Activated T-helper 1 cell treated with anti-CD3 and anti-CD28 coated beads, Interleukin-2, amount 50 U/mL, for 16 hours (primary cell): ENCODE results near the gene FBRSL1.
"Not testable (repeated sequence)": the region's sequence is repeated elsewhere in the genome, so short reads cannot be mapped to it uniquely, and the experiment has no call there.

ENCODE experiments used
- DNase-seq, 2 donors: peaks; one replicate each; pipeline ENCODE4 v3.0.0-alpha.2; 2020; ENCODE audit warnings: low read depth in 1 of 2, low spot score in 1 of 2

The FBRSL1 gene

DNA sequence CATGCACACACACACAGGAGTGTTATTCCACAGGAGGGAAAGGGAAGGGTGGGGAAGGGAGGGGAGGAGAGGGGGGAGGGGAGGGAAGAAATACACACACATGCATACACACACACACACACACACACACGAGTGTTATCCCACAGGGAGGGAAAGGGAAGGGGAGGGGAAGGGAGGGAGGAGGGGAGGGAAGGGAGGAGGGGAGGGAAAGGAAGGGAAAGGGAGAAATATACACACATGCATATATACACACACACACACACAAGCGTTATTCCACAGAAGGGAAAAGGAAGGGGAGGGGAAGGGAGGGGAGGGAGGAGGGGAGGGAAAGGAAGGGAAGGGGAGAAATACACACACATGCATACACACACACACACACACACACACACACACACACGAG, 19.6 kb upstream of the FBRSL1 start:
- DNase-seq = no peak

DNA sequence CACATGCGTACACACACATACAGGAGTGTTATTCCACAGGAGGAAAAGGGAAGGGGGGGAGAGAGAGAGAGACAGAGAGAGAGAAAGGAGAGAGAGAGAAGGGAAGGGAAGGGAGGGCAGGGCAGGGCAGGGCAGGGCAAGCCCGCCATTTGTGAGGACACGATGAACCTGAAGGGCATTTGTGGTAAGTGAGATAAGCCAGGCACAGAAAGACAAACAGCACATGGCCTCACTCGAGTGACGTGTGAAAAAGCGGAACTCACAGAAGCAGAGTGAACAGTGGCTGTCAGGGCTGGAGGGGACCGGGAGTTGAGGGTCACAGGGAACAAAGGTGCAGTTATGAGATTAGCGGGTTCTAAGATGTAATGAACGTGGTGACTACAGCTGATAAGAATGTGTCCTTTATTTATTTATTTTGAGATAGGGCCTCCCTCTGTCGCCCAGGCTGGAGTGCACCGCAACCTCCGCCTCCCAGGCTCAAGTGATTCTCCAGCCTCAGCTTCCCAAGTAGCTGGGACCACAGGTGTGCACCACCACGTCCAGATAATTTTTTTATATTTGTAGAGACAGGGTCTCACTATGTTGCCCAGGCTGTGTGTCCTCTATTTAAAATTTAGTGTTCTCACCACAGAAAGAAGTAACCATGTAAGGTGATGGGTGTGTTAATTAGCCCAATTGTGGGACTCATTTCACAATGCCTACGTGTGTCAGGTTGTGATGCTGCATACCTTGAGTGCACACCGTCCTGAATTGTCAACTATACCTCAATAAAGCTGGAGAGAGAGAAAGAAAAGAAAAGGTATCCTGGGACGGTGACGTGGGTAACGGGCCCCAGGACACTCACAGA, 18.7 kb upstream of the FBRSL1 start:
- DNase-seq = no peak

- DNase-seq = no peak
Observed at GRCh38 chr12:132471858-132472255, 18.1 kb upstream of the FBRSL1 start.

GRCh38 chr12:132472386-132472785, 17.6 kb upstream of the FBRSL1 start:
- DNase-seq = no peak

DNA sequence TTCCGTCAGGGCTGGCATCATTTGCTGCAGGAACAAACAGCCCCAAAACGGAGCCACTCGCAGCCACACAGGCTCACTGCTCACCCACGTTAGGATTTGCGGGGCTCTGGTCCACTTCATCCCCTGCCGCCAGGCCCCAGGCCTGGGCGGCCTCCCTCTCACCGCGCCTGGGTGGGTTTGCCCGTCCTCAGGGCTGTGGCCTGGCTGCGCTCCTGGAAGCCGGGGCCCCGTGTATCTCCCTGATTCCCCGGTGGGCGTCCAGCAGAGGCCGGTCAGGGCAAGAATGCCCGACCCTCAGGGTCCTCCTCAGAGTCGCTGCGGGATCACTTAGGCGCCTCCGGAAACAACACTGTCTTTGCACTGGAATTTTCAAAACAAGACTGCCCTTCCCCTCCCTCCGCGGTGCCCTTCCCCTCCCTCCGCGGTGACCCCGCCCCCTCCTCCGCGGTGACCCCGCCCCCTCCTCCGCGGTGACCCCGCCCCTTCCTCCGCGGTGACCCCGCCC, 15.7 kb upstream of the FBRSL1 start:
- no peak for DNase-seq

DNA sequence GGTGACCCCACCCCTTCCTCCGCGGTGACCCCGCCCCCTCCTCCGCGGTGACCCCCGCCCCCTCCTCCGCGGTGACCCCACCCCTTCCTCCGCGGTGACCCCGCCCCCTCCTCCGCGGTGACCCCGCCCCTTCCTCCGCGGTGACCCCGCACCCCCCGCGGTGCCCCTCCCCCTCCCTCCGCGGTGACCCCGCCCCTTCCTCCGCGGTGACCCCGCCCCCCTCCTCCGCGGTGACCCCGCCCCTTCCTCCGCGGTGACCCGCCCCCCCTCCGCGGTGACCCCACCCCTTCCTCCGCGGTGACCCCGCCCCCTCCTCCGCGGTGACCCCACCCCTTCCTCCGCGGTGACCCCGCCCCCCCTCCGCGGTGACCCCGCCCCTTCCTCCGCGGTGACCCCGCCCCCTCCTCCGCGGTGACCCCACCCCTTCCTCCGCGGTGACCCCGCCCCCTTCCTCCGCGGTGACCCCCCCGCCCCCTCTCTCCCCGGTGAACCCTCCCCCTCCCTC, 15.1 kb upstream of the FBRSL1 start:
- not testable (repeated sequence) for DNase-seq

DNA sequence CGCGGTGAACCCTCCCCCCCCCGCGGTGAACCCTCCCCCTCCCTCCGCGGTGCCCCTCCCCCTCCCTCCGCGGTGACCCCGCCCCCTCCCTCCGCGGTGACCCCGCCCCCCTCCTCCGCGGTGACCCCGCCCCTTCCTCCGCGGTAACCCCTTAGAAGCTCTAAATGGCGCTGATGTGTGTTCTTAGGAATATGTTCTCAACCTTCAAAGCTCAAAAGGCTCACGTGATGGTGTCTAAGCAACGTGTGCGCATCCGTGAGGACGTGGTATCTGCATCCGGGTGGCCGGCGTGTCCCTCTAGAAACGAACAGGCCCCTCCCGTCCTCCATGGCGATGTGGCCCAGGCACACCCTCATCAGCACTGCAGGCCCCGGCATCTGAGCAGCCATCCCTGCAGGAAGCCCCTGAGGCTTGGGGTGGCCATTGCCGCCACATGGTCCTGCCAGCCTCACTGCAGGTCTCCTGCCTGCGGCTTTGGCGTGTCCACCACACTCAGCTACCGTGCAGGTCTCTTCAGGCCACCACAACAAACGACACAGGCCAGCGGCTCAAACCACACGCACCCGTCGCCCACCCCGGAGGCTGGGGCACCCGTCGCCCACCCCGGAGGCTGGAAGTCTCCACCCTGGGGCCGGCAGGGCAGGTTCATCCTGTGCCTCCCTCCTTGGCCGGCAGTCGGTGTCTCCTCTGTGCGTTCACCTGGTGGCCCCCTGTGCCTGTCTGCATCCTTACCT, 14.5 kb upstream of the FBRSL1 start:
- DNase-seq = no peak

DNA sequence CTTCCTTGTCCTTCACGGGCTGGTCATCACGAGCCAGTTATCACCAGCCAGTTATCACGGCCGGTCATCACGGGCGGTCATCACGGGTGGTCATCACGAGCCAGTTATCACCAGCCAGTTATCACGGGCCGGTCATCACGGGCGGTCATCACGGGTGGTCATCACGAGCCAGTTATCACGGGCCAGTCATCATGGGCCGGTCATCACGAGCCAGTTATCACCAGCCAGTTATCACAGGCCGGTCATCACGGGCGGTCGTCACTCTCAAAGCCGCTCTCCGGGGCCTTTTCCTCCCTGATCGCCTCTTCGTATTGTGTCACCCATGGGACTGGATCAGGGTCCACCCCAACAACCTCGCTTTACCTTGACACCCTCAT, 13.9 kb upstream of the FBRSL1 start:
- no peak for DNase-seq

- DNase-seq = no peak
Observed at GRCh38 chr12:132476421-132476820, 13.5 kb upstream of the FBRSL1 start.

- DNase-seq = no peak
Observed at GRCh38 chr12:132477017-132477702, 12.8 kb upstream of the FBRSL1 start.

DNA sequence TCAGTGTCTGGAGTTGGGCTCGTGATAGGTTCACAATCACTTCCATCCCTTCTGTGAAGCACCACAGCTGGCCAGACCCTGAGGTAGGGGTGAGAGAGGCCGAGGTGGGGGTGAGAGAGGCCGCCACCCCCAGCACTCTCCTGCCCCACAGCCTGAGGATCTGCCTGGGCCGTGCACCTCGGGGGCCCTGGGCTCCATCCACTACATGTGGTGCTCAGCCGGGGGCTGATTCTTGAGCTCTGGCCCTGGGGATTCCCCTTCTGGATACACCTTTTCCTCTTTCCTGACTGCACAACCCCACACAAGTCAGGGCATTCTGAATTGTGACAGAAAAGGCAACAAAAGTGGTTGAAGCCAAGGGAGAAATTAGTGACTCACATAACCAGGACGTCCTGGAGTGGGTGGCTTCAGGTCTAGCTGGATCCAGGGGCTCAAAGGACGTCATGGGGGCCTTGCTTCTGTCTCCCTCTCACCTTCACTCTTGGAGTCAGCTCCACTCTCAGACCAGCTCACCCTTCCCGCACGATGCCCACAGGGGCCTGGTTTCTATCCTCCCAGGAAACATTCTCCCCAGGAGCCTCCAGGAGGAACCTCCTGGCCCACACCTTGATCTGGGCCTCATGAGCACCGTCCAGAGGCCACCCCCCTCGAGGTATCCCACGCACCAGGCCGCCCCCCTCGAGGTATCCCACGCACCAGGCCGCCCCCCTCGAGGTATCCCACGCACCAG, 12.1 kb upstream of the FBRSL1 start:
- DNase-seq = no peak

DNA sequence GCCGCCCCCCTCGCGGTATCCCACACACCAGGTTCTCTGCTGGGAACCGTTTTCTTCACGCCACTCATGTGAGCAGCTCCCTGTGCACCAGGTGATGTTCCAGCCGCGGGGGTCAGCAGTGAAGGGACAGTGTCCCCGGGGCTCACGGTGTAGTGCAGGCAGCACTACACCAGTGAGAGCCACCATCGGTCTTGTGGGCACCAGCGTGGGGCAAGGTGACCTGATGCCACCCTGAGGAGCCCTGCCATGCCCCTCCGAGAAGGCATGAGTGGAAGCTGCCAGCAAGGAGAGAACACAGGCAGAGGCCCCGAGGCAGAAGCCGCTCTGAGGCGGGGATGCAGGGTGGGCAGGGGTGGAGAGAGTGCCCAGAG, 11.5 kb upstream of the FBRSL1 start:
- no peak for DNase-seq

DNA sequence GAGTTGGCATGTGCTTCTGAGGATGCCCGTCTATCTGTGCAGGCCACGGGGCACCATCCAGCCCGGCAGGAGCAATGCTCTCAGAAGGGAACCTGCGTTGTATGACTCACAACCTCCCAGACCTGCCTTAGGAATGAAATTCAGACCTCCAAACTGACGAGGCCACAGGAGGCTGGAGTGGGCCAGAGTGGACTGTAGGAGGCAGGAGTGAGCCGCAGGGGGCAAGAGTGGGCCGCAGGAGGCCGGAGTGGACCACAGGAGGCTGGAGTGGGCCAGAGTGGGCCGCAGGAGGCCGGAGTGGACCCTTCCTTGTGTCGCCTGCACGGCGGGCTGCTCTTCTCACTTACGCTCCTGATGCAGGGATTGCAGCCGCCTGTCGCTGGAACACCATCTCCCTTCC, 11.1 kb upstream of the FBRSL1 start:
- DNase-seq = no peak

DNA sequence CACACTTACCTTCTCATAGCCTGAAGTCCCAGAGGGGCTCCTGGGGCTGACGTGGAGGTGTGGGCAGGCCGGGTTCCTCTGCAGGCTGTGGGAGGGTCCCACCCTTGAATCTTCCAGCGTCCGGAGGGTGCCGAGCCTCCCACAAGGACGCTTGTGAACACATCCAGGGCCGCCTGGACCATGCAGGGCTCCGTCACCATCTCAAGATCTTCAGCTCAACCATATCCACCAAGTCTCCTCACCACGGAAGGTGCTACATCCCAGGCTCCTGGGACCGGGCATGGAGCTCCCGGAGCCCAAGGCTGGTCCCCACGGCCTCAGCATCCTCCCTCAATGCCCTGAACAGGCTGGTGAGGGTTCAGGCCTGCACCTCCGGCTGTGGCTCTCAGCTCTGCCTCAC, 10.7 kb upstream of the FBRSL1 start:
- DNase-seq = no peak

DNA sequence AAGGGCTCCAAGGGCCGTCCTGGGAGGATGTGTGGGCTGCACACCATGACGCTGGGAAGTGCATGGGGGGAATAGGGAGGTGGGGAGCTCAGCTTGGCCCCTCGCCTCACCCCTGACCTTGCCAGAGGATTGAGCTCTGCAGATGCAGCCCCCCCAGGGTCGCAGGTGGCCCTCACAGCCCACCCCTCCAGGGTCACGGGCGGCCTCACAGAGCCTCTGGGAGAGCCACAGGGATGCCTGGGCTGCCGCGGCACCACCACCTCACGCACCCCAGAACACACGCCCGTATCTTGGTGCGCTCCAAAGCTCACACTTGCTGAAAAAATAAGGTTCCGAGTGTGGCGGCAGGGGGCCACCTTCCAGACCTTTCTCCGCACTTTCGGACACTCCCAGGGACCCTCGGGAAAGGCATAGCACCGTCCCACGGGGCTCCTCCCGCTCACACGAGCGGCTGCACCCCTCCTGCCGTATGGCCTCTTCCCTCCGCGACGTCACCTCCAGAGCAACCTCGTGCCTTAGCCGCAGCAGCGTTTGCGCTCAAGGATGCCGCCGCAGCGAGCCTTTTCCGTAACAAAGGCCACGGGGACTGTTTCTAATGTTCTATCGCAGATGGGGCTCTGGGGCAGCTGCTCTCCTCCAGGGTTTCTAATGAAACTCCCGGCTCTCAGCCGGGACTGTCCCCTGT, 9.9 kb upstream of the FBRSL1 start:
- no peak for DNase-seq

DNA sequence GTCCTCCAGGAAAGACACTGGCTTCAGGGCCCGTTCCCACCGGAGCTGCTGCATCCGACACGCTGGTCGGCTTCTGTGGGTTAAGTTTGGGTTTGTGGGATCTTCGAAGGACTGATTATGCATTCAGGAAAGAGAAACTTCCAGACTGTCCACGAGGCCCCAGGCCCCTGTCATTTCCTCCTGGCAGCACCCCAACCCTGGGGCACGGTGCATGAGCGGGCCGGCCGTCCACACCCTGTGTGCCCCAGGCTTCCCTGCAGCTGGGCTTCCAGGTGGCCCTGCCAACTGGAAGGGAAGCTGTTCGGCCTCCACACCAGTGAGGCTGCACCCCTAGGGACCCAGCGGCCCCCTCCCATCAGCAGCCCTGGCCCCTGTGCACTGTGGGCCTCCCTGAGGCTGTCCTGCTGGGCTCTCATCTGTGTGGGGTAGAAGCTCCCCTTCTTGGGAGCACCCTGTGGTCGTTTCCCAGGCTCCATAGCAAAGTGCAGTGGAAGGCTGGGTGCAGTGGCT, 9.3 kb upstream of the FBRSL1 start:
- no peak for DNase-seq

DNA sequence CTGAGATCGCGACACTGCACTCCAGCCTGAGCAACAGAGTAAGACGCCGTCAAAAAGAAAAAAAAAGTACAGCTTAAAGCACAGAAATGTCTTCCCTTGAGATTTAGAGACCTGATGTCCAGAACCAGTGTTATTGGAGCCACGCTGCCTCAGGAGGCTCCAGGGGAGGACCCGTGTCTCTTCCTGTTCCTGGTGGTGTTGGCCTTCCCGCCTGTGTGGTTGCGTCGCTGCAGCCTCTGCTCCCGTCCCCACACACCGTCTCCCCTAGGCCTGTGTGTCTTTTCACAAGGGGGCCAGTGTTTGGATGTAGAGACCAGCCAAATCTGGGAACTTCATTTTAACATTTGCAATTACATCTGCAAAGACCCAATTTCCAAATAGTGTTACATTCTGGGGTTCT, 8.6 kb upstream of the FBRSL1 start:
- no peak for DNase-seq

- no peak for DNase-seq
Observed at GRCh38 chr12:132481771-132482745, 7.9 kb upstream of the FBRSL1 start.

DNA sequence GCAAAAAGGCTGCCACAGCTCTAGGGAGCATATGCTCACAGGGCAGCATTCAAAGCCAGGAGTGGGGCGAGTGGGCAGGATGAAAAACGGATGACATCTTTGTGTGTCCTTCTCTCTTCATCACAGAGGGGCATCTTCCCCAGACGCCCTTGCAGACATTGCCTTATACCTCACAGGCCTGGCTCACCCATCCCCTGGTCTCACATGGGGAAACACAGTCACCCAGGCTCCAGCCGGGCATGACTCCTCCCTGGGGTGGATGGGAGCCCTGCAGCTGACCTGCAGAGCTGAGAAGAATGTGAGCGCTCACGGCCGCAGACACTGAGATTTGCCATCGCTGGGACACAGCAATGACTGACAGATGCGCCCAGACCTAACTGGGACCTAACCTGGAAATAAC, 7.2 kb upstream of the FBRSL1 start:
- DNase-seq = no peak
